ENCODE results near the gene PIK3R1.
"Not testable (repeated sequence)": the region's sequence is repeated elsewhere in the genome, so short reads cannot be mapped to it uniquely, and the experiment has no call there.

Gene PIK3R1

GRCh38 chr5:68231414-68232076, 16.0 kb downstream of the PIK3R1 start:
- no peak overlapping the region for H3K4me3 ChIP-seq (ENCODE audit: low read depth, low read length)
- TF ChIP-seq, protein P1, sequence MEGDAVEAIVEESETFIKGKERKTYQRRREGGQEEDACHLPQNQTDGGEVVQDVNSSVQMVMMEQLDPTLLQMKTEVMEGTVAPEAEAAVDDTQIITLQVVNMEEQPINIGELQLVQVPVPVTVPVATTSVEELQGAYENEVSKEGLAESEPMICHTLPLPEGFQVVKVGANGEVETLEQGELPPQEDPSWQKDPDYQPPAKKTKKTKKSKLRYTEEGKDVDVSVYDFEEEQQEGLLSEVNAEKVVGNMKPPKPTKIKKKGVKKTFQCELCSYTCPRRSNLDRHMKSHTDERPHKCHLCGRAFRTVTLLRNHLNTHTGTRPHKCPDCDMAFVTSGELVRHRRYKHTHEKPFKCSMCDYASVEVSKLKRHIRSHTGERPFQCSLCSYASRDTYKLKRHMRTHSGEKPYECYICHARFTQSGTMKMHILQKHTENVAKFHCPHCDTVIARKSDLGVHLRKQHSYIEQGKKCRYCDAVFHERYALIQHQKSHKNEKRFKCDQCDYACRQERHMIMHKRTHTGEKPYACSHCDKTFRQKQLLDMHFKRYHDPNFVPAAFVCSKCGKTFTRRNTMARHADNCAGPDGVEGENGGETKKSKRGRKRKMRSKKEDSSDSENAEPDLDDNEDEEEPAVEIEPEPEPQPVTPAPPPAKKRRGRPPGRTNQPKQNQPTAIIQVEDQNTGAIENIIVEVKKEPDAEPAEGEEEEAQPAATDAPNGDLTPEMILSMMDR (IDR thresholded peaks at IDR 0.05; ENCODE audit: control insufficient read depth, extremely low read depth, insufficient read depth): no peak
- DNase-seq (ENCODE audit: low read depth): no peak

DNA sequence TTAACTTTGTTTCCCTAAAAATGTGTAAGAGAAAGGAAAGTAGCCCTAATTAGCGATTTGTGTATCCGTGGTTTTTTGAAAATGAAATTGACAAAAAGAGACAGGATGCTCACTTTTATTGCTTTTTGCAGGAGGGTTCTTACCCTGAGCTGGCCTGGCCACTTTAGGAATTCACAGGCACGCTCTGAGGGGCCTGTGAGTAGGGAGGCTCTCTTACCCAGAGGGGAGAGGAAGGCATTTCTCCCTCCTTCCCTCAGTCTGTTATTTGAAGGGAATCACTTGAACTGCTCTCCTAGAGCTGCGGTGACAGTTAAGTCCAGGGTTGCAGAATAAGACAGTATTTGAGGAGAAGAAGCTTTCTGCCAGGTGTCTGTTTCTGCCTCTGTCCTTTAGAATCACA, 16.7 kb downstream of the PIK3R1 start:
- no peak for DNase-seq (ENCODE audit: low read depth)
- H3K4me3 ChIP-seq (ENCODE audit: low read depth, low read length): no peak overlapping the region
- TF ChIP-seq, protein P1 (IDR thresholded peaks at IDR 0.05; ENCODE audit: control insufficient read depth, extremely low read depth, insufficient read depth): no peak

DNA sequence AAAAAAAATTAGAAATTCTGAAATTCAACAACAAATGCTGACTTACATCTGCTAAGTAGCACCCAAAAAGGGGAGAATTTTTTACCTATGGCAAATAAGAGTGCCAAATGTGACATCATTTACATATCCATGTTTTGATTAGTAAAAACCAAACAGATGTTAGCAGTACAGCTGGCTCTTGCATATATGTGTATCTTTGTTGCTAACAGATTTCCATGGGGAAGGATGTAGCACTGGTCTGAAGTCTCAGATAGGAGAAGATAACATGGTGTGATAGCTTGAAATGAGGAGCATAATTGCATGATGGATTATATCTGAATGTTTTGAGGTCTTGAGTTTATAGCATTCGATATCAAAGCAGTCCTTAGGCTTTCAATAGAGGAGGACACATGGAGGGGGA, 17.5 kb downstream of the PIK3R1 start:
- no peak overlapping the region for H3K4me3 ChIP-seq (ENCODE audit: low read depth, low read length)
- DNase-seq (ENCODE audit: low read depth): no peak
- TF ChIP-seq, protein P1 (IDR thresholded peaks at IDR 0.05; ENCODE audit: control insufficient read depth, extremely low read depth, insufficient read depth): no peak

DNA sequence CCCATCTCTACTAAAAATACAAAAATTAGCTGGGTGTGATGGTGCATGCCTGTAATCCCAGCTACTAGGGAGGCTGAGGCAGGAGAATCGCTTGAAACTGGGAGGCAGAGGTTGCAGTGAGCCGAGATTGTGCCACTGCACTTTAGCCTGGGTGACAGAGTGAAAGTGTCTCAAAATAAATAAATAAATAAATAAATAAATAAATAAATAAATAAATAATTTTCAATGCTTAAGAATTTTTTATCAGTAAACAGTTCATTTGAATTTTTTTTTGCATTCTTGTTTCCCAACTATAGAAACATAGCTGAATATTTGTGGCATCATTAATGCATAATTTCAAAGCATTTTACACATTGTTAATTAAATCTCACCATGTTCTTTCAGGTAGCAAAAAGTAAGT, 19.7 kb downstream of the PIK3R1 start:
- DNase-seq (ENCODE audit: low read depth); H3K4me3 ChIP-seq (ENCODE audit: low read depth, low read length): not testable (repeated sequence)

DNA sequence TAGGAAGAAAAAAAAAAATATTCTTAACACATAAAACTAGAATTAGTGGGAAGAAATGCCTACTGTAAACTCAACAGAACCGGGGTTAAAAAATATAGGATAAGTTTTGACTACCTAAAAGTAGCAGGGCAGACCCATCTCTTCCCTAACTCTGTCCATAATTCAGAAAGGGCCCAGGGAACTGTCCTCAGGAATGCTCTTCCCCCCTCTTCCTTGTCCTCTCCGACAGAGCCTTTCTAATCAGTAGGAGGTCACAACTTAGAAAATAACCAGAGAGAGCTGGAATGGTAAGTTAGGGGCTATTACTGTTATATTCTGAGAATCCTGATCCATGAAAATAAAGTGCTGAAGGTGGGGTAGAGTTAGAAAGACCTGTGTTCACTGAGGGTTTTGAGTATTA, 22.2 kb downstream of the PIK3R1 start:
- no peak overlapping the region for H3K4me3 ChIP-seq (ENCODE audit: low read depth, low read length)
- TF ChIP-seq, protein P1 (IDR thresholded peaks at IDR 0.05; ENCODE audit: control insufficient read depth, extremely low read depth, insufficient read depth): no peak
- no peak for DNase-seq (ENCODE audit: low read depth)

- no peak overlapping the region for H3K4me3 ChIP-seq (ENCODE audit: low read depth, low read length)
- no peak for DNase-seq (ENCODE audit: low read depth)
- TF ChIP-seq, protein P1 (IDR thresholded peaks at IDR 0.05; ENCODE audit: control insufficient read depth, extremely low read depth, insufficient read depth): no peak
Measured at GRCh38 chr5:68239487-68239886, 23.9 kb downstream of the PIK3R1 start.

DNA sequence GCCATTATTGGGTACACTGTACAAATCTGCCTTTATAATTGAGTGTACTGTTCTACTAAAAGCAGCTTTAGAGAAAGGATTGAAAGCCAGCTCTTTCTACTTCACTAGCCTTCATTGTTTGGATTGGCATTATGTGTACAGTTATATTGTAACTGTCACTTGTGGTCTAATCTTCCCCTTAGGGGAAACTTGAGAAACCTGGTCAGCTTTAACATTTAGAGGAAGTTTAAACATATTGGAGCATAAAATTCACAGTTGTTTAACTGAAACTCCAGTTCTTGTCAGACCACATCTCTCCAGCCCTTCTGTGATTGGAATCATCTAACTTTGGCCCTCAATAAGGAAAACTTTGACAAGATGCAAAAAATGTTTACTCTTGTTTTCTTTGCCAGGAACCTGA, 24.6 kb downstream of the PIK3R1 start:
- DNase-seq (ENCODE audit: low read depth): no peak
- TF ChIP-seq, protein P1 (IDR thresholded peaks at IDR 0.05; ENCODE audit: control insufficient read depth, extremely low read depth, insufficient read depth): no peak
- no peak overlapping the region for H3K4me3 ChIP-seq (ENCODE audit: low read depth, low read length)
